Esophagus muscularis mucosa (tissue), 3 donors: Measurements from ENCODE around the gene CCDC32.

ENCODE experiments used
- CTCF ChIP-seq, 3 experiments: fragments of 200-600 bp in 2 of 3; fragments of 450-650 bp in 1 of 3; sonication (generic) in 2 of 3; IDR thresholded peaks; one replicate each; pipeline ENCODE4 v1.5.1; 2017 to 2019; ENCODE audit warnings: antibody characterized with exemption in 3 of 3, mild to moderate bottlenecking in 2 of 3, moderate library complexity in 1 of 3
- POLR2AphosphoS5 ChIP-seq, 2 donors: sonication (generic); formaldehyde crosslinking; IDR thresholded peaks; one replicate each; pipeline ENCODE4 v1.6.1; 2017; ENCODE audit warnings: antibody characterized with exemption in 2 of 2

- no peak for TF ChIP-seq POLR2AphosphoS5 (IDR thresholded peaks at IDR 0.05)
- TF ChIP-seq CTCF (IDR thresholded peaks at IDR 0.05) = no peak
These were observed 31.0 kb downstream of the CCDC32 start for GRCh38 chr15:40533763-40534364.
